Stimulated activated CD4-positive, alpha-beta T cell treated with anti-CD3 and anti-CD28 coated beads, Interleukin-2, amount 100 ng/mL, for 4 hours (primary cell): ENCODE data around the gene LTF.

ENCODE experiments used
- DNase-seq: peaks from one replicate; pipeline ENCODE4 v3.0.0-alpha.2; 2020; ENCODE audit warnings: low read depth

LTF gene

GRCh38 chr3:46490338-46491084, 25.8 kb upstream of the LTF start:
- DNase-seq: no peak

- no peak for DNase-seq
These were observed 25.2 kb upstream of the LTF start for GRCh38 chr3:46489875-46490274.

DNA sequence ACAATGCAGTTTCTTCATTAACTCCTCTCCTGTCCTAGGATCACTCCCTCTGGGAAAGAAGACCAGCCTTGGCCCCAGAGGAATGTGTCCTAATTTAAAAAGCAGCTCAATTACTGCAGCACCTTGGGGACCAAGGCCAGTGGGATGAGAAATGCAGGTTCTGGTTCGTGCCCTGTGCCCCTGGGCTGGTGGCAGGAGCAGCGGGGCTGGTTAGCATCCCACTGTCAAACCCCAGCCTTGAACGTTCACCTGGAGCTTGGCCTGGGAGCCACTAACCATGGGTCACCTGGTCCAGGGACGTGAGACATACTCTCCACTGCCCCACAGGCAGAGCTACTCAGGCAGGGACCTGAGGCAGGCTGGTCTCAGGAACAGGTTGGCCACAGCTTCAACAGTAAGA, 24.7 kb upstream of the LTF start:
- no peak for DNase-seq

- DNase-seq: peak; percentile 88
These were observed 24.1 kb upstream of the LTF start for GRCh38 chr3:46488735-46489361.

GRCh38 chr3:46485779-46486175, 21.1 kb upstream of the LTF start:
- no peak for DNase-seq

GRCh38 chr3:46484911-46485778, 20.4 kb upstream of the LTF start:
- no peak for DNase-seq

DNA sequence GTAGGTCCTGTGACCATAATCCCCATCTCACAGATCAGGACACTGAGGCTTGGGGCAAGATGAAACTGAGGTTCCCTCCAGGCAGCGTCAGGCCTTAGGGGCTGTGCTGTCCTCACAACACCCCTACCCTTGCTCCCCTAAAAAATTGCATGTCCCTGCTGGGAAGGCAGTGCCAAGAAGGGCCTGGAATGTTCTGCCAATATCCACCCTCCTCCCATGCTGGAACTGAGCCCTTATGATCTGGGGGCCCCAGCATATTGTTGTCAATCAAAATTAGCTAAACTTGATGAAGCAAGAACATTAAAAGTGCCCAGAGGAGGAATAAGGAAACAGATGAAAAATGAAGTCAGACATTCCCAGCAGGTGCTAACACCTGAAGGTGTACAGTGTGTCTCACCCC, 19.7 kb upstream of the LTF start:
- no peak for DNase-seq

- no peak for DNase-seq
These were observed 19.1 kb upstream of the LTF start for GRCh38 chr3:46483825-46484224.

- no peak for DNase-seq
These were observed 18.1 kb upstream of the LTF start for GRCh38 chr3:46482632-46483350.

DNA sequence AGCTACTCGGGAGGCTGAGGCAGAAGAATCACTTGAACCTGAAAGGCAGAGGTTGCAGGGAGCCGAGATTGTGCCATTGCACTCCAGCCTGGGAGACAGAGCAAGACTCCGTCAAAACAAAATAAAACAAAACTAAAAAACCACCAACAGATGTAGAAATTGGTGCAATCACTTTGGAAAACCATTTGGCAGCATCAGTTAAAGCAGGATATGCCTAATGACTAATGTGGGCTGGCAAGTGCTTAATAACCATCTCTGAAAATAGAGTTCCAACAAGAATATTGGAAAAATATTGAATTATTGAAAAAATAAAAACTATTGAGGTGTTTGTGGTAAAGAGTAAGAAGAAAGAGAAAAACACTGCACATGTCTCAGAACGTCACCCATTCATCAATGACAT, 16.9 kb upstream of the LTF start:
- no peak for DNase-seq

DNA sequence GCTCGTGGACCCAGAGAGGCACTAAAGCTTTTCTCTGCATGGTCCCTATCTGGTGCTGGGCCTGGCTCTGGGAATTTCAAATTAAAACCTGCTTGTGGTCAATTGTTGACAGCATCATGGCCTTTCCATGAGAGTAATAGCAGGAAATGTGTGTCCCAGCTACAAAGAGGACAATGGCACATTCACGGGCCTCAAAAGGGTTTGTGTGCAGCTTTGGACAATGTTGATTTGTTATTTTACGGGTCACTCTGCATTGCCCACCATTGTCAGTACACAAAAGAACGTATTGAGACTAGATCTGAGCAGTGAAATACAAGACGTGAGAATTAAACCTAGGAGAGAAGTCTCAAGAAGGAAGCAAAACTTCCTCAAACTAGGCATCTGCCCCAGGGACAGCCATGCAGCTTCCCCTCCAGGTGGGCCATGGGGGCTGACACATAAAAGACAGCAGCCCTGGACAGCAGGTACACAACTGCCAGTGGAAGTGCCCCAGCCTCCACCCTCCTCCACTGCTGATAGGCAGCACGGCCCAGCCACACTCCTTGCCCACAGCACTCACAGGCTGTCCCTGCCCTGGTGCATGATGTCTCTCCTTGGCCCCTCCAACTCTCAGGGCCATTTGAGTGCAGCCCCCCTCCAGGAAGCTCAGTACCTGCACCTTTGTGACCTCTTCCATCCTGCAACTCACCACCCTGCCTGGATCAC, 15.9 kb upstream of the LTF start:
- no peak for DNase-seq

DNA sequence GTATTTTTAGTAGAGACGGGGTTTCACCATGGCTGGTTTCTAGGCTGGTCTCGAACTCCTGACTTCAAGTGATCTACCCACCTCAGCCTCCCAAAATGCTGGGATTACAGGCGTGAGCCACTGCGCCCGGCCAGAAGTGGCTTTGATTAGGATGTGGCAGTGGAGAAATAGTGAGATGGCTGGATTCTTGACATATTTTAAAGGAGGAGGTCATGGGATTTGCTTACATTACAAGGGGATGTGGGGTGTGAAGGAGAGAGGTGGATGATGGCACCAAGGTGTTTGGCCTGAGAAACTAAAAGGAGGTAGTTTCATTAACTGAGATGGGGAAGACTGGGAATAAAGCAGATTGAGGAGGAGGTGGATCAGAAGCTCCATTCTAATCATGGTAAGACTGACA, 15.0 kb upstream of the LTF start:
- DNase-seq: no peak

GRCh38 chr3:46479021-46479420, 14.3 kb upstream of the LTF start:
- no peak for DNase-seq

- DNase-seq: no peak
These were observed 13.6 kb upstream of the LTF start for GRCh38 chr3:46478341-46478740.

- DNase-seq: no peak
These were observed 13.1 kb upstream of the LTF start for GRCh38 chr3:46477756-46478155.

- no peak for DNase-seq
These were observed 12.4 kb upstream of the LTF start for GRCh38 chr3:46477145-46477544.

GRCh38 chr3:46472736-46473135, 8.0 kb upstream of the LTF start:
- no peak for DNase-seq

- no peak for DNase-seq
These were observed 6.7 kb upstream of the LTF start for GRCh38 chr3:46471371-46471914.

DNA sequence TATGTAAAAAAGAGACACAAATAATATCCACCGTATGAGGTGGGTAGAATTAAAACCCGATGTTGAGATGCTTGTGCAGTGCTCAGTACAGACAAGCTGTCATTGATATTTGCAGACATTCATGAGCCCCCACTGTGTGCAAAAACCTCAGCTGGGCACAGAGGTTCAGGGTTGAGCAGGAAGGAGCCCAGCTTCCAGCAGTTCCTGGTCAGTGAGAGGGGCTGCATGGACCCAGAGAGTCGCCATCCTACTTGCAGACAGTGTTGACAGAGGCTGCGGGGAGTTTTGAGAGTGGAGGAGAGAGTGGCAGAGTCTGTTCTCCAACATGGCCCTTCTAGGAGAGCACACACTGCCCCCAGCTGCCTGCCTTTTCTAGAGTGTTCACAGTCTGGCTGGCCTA, 6.1 kb upstream of the LTF start:
- no peak for DNase-seq

GRCh38 chr3:46469680-46470357, 5.1 kb upstream of the LTF start:
- no peak for DNase-seq
